Measurements from ENCODE around the gene ATP12A. TPM values are rescaled to one million over a fixed set of nuclear protein-coding genes. Genes with fewer than 3 reads are reported as not detected.

Gene ATP12A
- total RNA-seq, 2 donors from 2014 or later, result under 0.01 to 0.26 TPM

DNA sequence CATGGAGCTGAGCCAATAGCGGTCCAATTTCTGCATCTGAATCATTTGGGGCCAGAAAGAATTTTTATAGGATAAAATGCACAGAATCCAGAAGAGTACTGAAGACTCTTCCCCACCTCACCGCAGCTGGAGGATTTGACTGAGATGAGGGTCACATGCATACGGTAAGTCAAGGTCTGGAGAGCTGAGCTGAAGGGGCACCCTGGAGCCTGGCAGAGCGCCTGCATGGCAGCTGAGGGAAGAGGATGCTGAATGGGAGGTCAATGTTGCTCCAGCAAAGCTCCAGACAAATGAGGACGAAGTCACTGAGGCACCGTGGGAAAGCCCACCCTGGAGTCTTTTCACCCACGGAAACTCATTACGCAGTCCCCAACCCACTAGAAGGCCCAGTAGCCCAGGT is 43.4 kb upstream of the ATP12A start:
- no peak for DNase-seq
- H3K27ac ChIP-seq, result no peak overlapping the region
- H3K4me3 ChIP-seq, result no peak overlapping the region
- intact Hi-C loops (cut with DNase I), result no loop called here
- H3K27me3 ChIP-seq, result no peaks in the 10 kb centered on the region
- no peaks in the 10 kb centered on the region for H3K9me3 ChIP-seq
- no peaks in the 10 kb centered on the region for H3K4me1 ChIP-seq
- no peak for ATAC-seq
- H3K36me3 ChIP-seq (replicated peaks in 1 of 2; ENCODE audit: insufficient read depth in 1 of 2, low read depth in 2 of 2), result no peaks in the 10 kb centered on the region
- TF ChIP-seq POLR2A (IDR thresholded peaks at IDR 0.05), result no peak
- TF ChIP-seq, protein P1, sequence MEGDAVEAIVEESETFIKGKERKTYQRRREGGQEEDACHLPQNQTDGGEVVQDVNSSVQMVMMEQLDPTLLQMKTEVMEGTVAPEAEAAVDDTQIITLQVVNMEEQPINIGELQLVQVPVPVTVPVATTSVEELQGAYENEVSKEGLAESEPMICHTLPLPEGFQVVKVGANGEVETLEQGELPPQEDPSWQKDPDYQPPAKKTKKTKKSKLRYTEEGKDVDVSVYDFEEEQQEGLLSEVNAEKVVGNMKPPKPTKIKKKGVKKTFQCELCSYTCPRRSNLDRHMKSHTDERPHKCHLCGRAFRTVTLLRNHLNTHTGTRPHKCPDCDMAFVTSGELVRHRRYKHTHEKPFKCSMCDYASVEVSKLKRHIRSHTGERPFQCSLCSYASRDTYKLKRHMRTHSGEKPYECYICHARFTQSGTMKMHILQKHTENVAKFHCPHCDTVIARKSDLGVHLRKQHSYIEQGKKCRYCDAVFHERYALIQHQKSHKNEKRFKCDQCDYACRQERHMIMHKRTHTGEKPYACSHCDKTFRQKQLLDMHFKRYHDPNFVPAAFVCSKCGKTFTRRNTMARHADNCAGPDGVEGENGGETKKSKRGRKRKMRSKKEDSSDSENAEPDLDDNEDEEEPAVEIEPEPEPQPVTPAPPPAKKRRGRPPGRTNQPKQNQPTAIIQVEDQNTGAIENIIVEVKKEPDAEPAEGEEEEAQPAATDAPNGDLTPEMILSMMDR (IDR thresholded peaks at IDR 0.05), result no peak
- WGBS, 2 donors, result 84 to 91% methylated on average over 6 to 8 of the region's 8 CpGs

DNA sequence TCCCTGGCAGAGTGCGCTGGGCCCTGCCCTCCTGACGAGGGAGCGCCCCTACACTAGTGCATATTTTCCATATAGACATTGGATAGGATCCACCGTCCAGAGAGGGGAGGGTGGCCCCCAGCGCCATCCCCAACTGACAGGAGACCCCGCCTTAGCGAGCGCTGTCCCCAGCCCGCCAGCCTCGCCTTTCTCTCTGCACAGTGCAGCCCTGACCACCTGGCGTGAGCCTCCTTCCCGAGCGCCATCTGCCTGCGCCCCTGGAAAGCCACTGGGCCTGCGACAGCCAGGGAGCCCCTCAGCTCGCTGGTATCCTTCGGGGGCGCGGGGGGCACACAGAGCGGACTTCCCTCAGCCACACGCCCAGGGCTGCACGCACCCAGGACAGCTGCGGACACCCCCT is 42.1 kb upstream of the ATP12A start:
- Histone ChIP-seq H3K27ac (no peak overlapping the region), H3K4me3 (no peak overlapping the region), H3K9me3 (no peaks in the 10 kb centered on the region), H3K27me3 (no peaks in the 10 kb centered on the region), H3K4me1 (no peaks in the 10 kb centered on the region), H3K36me3 (replicated peaks in 1 of 2; ENCODE audit: insufficient read depth in 1 of 2, low read depth in 2 of 2) (no peaks in the 10 kb centered on the region)
- TF ChIP-seq POLR2A (IDR thresholded peaks at IDR 0.05), result no peak
- TF ChIP-seq, protein P1 (IDR thresholded peaks at IDR 0.05), result no peak
- DNase-seq, result no peak
- ATAC-seq, result no peak
- WGBS, 2 donors, result 51 to 57% methylated on average over 15 to 20 of the region's 23 CpGs
- intact Hi-C loops (cut with DNase I), result no loop called here

DNA sequence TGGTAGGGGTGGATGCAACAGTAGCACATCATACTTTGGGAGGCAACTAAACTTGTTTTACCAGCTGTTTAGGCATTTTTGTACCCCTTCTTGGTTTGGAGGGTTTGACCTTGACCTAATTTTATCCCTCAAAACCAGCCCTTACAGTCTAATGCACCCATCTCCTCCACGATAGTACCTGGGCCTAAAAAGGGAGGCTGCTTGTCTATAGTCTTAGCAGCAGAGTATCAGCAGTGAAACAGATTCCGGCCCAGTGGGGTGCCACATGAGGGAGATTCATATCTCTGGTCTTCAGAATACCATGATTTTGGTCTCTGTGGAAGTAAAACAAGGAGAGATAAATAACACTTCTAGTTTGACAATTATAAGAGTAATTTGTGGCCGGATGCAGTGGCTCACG is 39.5 kb upstream of the ATP12A start:
- WGBS, 2 donors, result 83 to 89% methylated on average over 4 of the region's 4 CpGs
- TF ChIP-seq, protein P1 (IDR thresholded peaks at IDR 0.05), result no peak
- TF ChIP-seq POLR2A (IDR thresholded peaks at IDR 0.05), result no peak
- Histone ChIP-seq H3K9me3 (no peaks in the 10 kb centered on the region), H3K36me3 (replicated peaks in 1 of 2; ENCODE audit: insufficient read depth in 1 of 2, low read depth in 2 of 2) (no peaks in the 10 kb centered on the region), H3K27ac (no peak overlapping the region), H3K4me3 (no peak overlapping the region), H3K27me3 (no peaks in the 10 kb centered on the region), H3K4me1 (no peaks in the 10 kb centered on the region)
- ATAC-seq, result no peak
- intact Hi-C loops (cut with DNase I), result no loop called here
- no peak for DNase-seq

DNA sequence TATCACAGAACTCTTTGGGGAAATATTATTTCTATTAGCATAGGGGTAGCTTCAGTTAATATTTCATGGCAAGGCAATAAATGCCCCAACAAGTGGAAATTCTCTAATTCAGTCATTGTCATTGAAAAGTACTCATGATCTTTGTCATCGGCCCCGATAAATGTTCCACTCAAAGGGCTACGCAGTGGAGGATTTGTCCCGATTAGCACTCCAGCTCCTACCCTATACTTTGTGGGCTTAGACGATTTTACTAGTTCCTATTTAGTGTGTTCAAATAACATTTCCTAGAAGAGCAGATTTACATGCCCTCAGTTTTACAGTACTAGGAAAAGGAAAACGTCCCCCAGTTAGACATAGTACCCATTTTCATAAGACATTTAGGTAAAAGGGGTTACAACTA is 38.0 kb upstream of the ATP12A start:
- Histone ChIP-seq H3K4me3 (no peak overlapping the region), H3K27ac (no peak overlapping the region), H3K36me3 (replicated peaks in 1 of 2; ENCODE audit: insufficient read depth in 1 of 2, low read depth in 2 of 2) (no peaks in the 10 kb centered on the region), H3K4me1 (no peaks in the 10 kb centered on the region), H3K27me3 (no peaks in the 10 kb centered on the region), H3K9me3 (no peaks in the 10 kb centered on the region)
- 78 to 81% methylated on average over 6 of the region's 6 CpGs for WGBS, 2 donors
- ATAC-seq, result no peak
- no peak for TF ChIP-seq POLR2A (IDR thresholded peaks at IDR 0.05)
- TF ChIP-seq, protein P1 (IDR thresholded peaks at IDR 0.05), result no peak
- DNase-seq, result no peak
- intact Hi-C loops (cut with DNase I), result no loop called here

DNA sequence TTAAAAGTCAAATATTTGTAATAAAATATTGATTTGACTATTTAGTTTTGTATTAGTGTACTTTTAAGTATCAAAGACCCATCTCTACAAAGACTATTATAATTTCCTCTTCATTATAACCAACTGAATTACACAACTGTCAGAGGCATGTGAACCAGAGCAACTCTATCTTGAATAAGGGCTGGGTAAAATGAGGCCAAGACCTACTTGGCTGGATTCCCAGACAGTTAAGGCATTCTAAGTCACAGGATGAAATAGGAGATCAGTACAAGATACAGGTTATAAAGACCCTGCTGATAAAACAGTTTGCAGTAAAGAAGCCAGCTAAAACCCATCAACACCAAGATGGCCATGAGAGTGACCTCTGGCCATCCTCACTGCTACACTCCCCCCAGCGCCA is 36.2 kb upstream of the ATP12A start:
- DNase-seq (no peak), ATAC-seq (no peak)
- no peaks in the 10 kb centered on the region for H3K4me1 ChIP-seq
- H3K4me3 ChIP-seq, result no peak overlapping the region
- 84 to 93% methylated on average over 1 of the region's 1 CpG for WGBS, 2 donors
- intact Hi-C loops (cut with DNase I), result no loop called here
- H3K27me3 ChIP-seq, result no peaks in the 10 kb centered on the region
- TF ChIP-seq, protein P1 (IDR thresholded peaks at IDR 0.05), result no peak
- no peak for TF ChIP-seq POLR2A (IDR thresholded peaks at IDR 0.05)
- H3K27ac ChIP-seq, result no peak overlapping the region
- no peaks in the 10 kb centered on the region for H3K36me3 ChIP-seq (replicated peaks in 1 of 2; ENCODE audit: insufficient read depth in 1 of 2, low read depth in 2 of 2)
- H3K9me3 ChIP-seq, result no peaks in the 10 kb centered on the region

Measured in body of pancreas (tissue), 4 donors.